Gastrocnemius medialis (tissue), 4 donors: ENCODE data around the gene RAB3IL1. TPM values are rescaled to one million over a fixed set of nuclear protein-coding genes. Genes with fewer than 3 reads are reported as not detected.

Experiments used
- ATAC-seq, 2 donors: fragments of 150-250 bp; one replicate each; pipeline ENCODE4 v1.9.1; 2016
- DNase-seq, 2 donors: peaks; one replicate each; pipeline ENCODE4 v3.0.0-alpha.2; 2019
- H3K27ac ChIP-seq, 4 donors: fragments of 200-600 bp; sonication (generic); 1 replicate in 1 of 4; 2 replicates in 3 of 4; pipeline ENCODE4 v1.5.1; 2016 to 2018; ENCODE audit warnings: mild to moderate bottlenecking in 2 of 4, moderate library complexity in 1 of 4
- H3K27me3 ChIP-seq, 3 donors: fragments of 200-600 bp; sonication (generic) in 2 of 3; 1 replicate in 1 of 3; 2 replicates in 2 of 3; pipeline versions ENCODE4 v1.5.1 to v1.6.0; 2016 to 2019; ENCODE audit warnings: mild to moderate bottlenecking in 1 of 3, moderate library complexity in 1 of 3
- H3K36me3 ChIP-seq, 2 donors: fragments of 200-600 bp; sonication (generic) in 1 of 2; one replicate each; pipeline ENCODE4 v1.5.1; 2017 to 2018
- H3K4me1 ChIP-seq, 2 donors: fragments of 200-600 bp; sonication (generic) in 1 of 2; one replicate each; pipeline ENCODE4 v1.5.1; 2016 to 2017; ENCODE audit warnings: mild to moderate bottlenecking in 2 of 2
- H3K4me3 ChIP-seq, 4 donors: fragments of 200-600 bp; sonication (generic) in 3 of 4; 1 replicate in 1 of 4; 2 replicates in 3 of 4; pipeline ENCODE4 v1.5.1; 2016 to 2019; ENCODE audit warnings: mild to moderate bottlenecking in 2 of 4
- H3K9me3 ChIP-seq, 3 donors: fragments of 200-600 bp; sonication (generic) in 2 of 3; 1 replicate in 1 of 3; 2 replicates in 2 of 3; pipeline ENCODE4 v1.5.1; 2016 to 2019
- CTCF ChIP-seq, 5 experiments: fragments of 450-650 bp in 3 of 5; fragments of 200-600 bp in 2 of 5; sonication (generic) in 2 of 5; IDR thresholded peaks in 4 of 5; conservative IDR thresholded peaks in 1 of 5; 1 replicate in 4 of 5; 2 replicates in 1 of 5; pipeline ENCODE4 v1.5.1; 2016 to 2019; ENCODE audit warnings: antibody characterized with exemption in 5 of 5, mild to moderate bottlenecking in 3 of 5, moderate library complexity in 3 of 5
- POLR2A ChIP-seq, 2 donors: fragments of 450-650 bp; IDR thresholded peaks; one replicate each; pipeline ENCODE4 v1.6.1; 2017; ENCODE audit warnings: antibody characterized with exemption in 2 of 2, mild to moderate bottlenecking in 2 of 2, moderate library complexity in 2 of 2
- in situ Hi-C, 4 donors: fragments of 200-750 bp; cut with MboI; loops; one replicate each; pipeline versions ENCODE4 v1.15.0 to v1.8.0; 2017; ENCODE audit warnings: low sequenced_read_pairs in 4 of 4
- intact Hi-C: fragments of 100-400 bp; cut with DNase I; formaldehyde crosslinking; loops from one replicate; pipeline ENCODE4 v1.15.1; 2023; ENCODE audit warnings: low total_unique reads
- total RNA-seq, 4 donors: library from RNA; depleted of rRNA; stranded (reverse); fragments of >200 nt; gene quantifications; one replicate each; pipeline versions ENCODE4 v1.1.0 to v1.2.3, GENCODE V29; 2016

RAB3IL1 gene
- total RNA-seq, 4 donors from 2014 or later = 3.9 to 5.4 (median 4.9) TPM

GRCh38 chr11:61880454-61880853 lies 36.9 kb downstream of the RAB3IL1 start:
- Histone ChIP-seq H3K4me1 (no peaks in the 10 kb centered on the region), H3K36me3 (peaks cover 0 to 39% of the 10 kb centered on the region in 2 donors), H3K27me3 (no peaks in the 10 kb centered on the region), H3K9me3 (no peaks in the 10 kb centered on the region), H3K27ac (peak overlapping the region in 2 of 4 donors; percentile 33 to 36), H3K4me3 (no peak overlapping the region)
- in situ Hi-C loops = loop anchor here in 1 of 4 donors (10.0 kb wide), 1 partner anchor 74 kb away; the partner anchor contains the start of gene BEST1
- DNase-seq (no peak), ATAC-seq (no peak)
- intact Hi-C loops = no loop called here
- TF ChIP-seq CTCF (IDR thresholded peaks at IDR 0.05 in 4 of 5, conservative IDR thresholded peaks at IDR 0.05 in 1 of 5) = no peak
- TF ChIP-seq POLR2A (IDR thresholded peaks at IDR 0.05) = no peak

- in situ Hi-C loops = loop anchor here in 1 of 4 donors (10.0 kb wide), 1 partner anchor 75 kb away; the partner anchor contains the start of gene BEST1
- TF ChIP-seq POLR2A (IDR thresholded peaks at IDR 0.05) = no peak
- no peak for TF ChIP-seq CTCF (IDR thresholded peaks at IDR 0.05 in 4 of 5, conservative IDR thresholded peaks at IDR 0.05 in 1 of 5)
- DNase-seq (no peak), ATAC-seq (no peak)
- H3K4me1 ChIP-seq = no peaks in the 10 kb centered on the region
- no peaks in the 10 kb centered on the region for H3K27me3 ChIP-seq
- intact Hi-C loops = no loop called here
- no peak overlapping the region for H3K27ac ChIP-seq
- no peak overlapping the region for H3K4me3 ChIP-seq
- no peaks in the 10 kb centered on the region for H3K9me3 ChIP-seq
- H3K36me3 ChIP-seq = peaks cover 0 to 39% of the 10 kb centered on the region in 2 donors
These were observed 37.3 kb downstream of the RAB3IL1 start for GRCh38 chr11:61880031-61880430.

DNA sequence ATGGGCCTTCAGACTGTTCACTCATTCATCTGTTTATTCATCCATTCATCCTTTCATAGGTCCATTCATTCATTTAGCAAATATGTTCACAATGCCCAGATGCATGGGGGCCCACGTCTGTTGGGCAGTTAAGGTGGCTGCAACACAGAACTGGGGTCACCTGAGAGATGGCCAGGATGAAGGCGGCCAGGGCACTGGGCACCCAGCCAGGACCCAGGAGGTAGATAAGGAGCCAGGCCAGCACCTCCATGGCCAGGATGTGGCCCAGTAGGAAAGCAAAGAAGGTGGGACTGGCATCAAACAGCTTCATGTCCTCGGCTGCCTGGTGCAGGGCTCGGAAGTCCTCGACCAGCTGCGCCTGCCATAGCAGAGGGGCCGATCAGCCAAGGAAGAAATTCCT lies 38.2 kb downstream of the RAB3IL1 start:
- ATAC-seq (no peak), DNase-seq (no peak)
- TF ChIP-seq POLR2A (IDR thresholded peaks at IDR 0.05) (no peak), CTCF (IDR thresholded peaks at IDR 0.05 in 4 of 5, conservative IDR thresholded peaks at IDR 0.05 in 1 of 5) (no peak)
- peaks cover 0 to 39% of the 10 kb centered on the region in 2 donors for H3K36me3 ChIP-seq
- H3K4me1 ChIP-seq = peaks cover 0 to 5% of the 10 kb centered on the region in 2 donors
- intact Hi-C loops (no loop called here), in situ Hi-C loops (loop anchor here in 2 of 4 donors (10.0 kb wide), 2 partner anchors 206 to 226 kb away; no protein-coding TSS in a partner anchor)
- no peaks in the 10 kb centered on the region for H3K9me3 ChIP-seq
- no peak overlapping the region for H3K27ac ChIP-seq
- no peaks in the 10 kb centered on the region for H3K27me3 ChIP-seq
- no peak overlapping the region for H3K4me3 ChIP-seq

DNA sequence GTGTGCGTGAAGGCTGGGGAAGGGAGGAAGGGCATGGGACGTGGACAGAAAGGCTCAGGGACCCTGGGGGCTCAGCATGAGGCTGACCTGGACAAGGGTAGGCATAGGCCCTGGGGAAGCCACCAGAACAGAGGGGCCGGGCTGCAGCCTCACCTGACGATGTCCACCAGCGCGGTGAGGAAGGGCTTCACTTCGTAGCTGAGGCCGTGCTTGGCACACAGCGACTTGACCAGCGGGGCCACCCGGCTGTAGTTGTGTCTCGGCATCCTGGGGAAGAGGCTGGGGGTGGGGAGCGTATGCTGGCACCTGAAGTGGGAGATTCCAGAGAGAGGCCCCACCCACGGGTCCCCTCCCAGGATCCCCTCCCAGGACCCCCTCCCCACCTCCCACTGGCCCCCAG lies 41.7 kb downstream of the RAB3IL1 start:
- Histone ChIP-seq H3K4me3 (no peak overlapping the region), H3K27me3 (no peaks in the 10 kb centered on the region), H3K27ac (no peak overlapping the region), H3K9me3 (no peaks in the 10 kb centered on the region), H3K4me1 (peaks cover 0 to 5% of the 10 kb centered on the region in 2 donors), H3K36me3 (peaks cover 0 to 39% of the 10 kb centered on the region in 2 donors)
- TF ChIP-seq CTCF (IDR thresholded peaks at IDR 0.05 in 4 of 5, conservative IDR thresholded peaks at IDR 0.05 in 1 of 5) (no peak), POLR2A (IDR thresholded peaks at IDR 0.05) (no peak)
- ATAC-seq = no peak
- in situ Hi-C loops (loop anchor here in 2 of 4 donors (10.0 kb wide), 2 partner anchors 209 to 229 kb away; no protein-coding TSS in a partner anchor), intact Hi-C loops (no loop called here)
- DNase-seq = no peak
